Neural cell (in vitro differentiated cells): ENCODE measurements around the gene JAZF1.

Experiments
- CTCF ChIP-seq: fragments of 450-650 bp; IDR thresholded peaks from 2 replicates; pipeline ENCODE4 v1.5.1; 2014; ENCODE audit warnings: antibody characterized with exemption, mild to moderate bottlenecking, moderate library complexity; ENCODE audit not compliant: poor library complexity, severe bottlenecking
- EP300 ChIP-seq: fragments of 450-650 bp; conservative IDR thresholded peaks from 2 replicates; pipeline ENCODE4 v1.6.1; 2014; ENCODE audit warnings: antibody characterized with exemption, mild to moderate bottlenecking, moderate library complexity; ENCODE audit not compliant: poor library complexity, severe bottlenecking
- REST ChIP-seq: IDR thresholded peaks from 2 replicates; pipeline ENCODE4 v1.6.1; 2012; ENCODE audit warnings: borderline replicate concordance
- SMC3 ChIP-seq: fragments of 450-650 bp; conservative IDR thresholded peaks from 2 replicates; pipeline ENCODE4 v1.6.1; 2014; ENCODE audit warnings: antibody characterized with exemption, mild to moderate bottlenecking, moderate library complexity; ENCODE audit not compliant: poor library complexity

GRCh38 chr7:28102797-28103196, 77.8 kb downstream of the JAZF1 start:
- TF ChIP-seq CTCF (no peak), EP300 (no peak), SMC3 (no peak), REST (no peak)
